HepG2 (cell line): ENCODE results near the gene TERB2. TPM values are rescaled to one million over a fixed set of nuclear protein-coding genes. Genes with fewer than 3 reads are reported as not detected.
A peak's percentile ranks its signal among the peaks of the same experiment; 100 is the strongest.
"Not testable (repeated sequence)": the region's sequence is repeated elsewhere in the genome, so short reads cannot be mapped to it uniquely, and the experiment has no call there.

Experiments used
- ATAC-seq: fragments of 200-7000 bp; cut with Tn5 transposase; 3 replicates; pipeline ENCODE4 v1.9.1; 2020; ENCODE audit warnings: mild to moderate bottlenecking, moderate library complexity
- BruUV-seq: library from RNA; stranded (reverse); fragments of 400-500 nt; replicated peaks from 2 replicates; lab custom pipeline; 2021; lab: Mats Ljungman, UMichigan
- CTCF ChIA-PET: fragments of 300-600 bp; formaldehyde crosslinking; extraction: SDS; loops from one replicate; lab custom pipeline; 2021; ENCODE audit warnings: low total read pairs, inconsistent platforms, low intra/inter-chr PET ratio; lab: Yijun Ruan, JAX
- POLR2A ChIA-PET: fragments of 350-600 bp; sonication (Branson Sonifier 250); formaldehyde crosslinking; loops from one replicate; lab custom pipeline; 2020; ENCODE audit warnings: antibody characterized with exemption, inconsistent platforms; lab: Yijun Ruan, JAX
- DNase-seq: peaks from one replicate; pipeline ENCODE4 v3.0.0-alpha.2; 2015; ENCODE audit warnings: low spot score
- FAIRE-seq: peaks from 3 replicates; lab custom pipeline; 2011; peaks lifted over from hg19 to GRCh38; lab: Jason Lieb, UNC
- H2AFZ ChIP-seq: one replicate; pipeline ENCODE4 v1.6.1; 2011; ENCODE audit warnings: low read length, inconsistent platforms
- H3K27ac ChIP-seq: fragments of 300-600 bp; 3 replicates; pipeline ENCODE4 v1.8.0; 2011; ENCODE audit warnings: mixed run types, mild to moderate bottlenecking, mixed read lengths, low read length, inconsistent platforms; ENCODE audit not compliant: insufficient read depth; ENCODE audit errors: extremely low read length
- H3K27me3 ChIP-seq, 2 experiments: fragments of 200-600 bp in 1 of 2; 2 replicates in 1 of 2; 3 replicates in 1 of 2; pipeline versions ENCODE4 v1.6.0 to v1.8.0; 2011; ENCODE audit warnings: low read length in 2 of 2, mild to moderate bottlenecking in 2 of 2, moderate library complexity in 2 of 2, inconsistent platforms in 1 of 2; ENCODE audit not compliant: insufficient read depth in 2 of 2, control insufficient read depth in 1 of 2
- H3K36me3 ChIP-seq, 2 experiments: fragments of 200-600 bp in 1 of 2; replicated peaks in 1 of 2; 2 replicates in 1 of 2; 3 replicates in 1 of 2; pipeline versions ENCODE4 v1.5.1 to v1.8.0; 2011; ENCODE audit warnings: low read length in 2 of 2, inconsistent platforms in 1 of 2; ENCODE audit not compliant: insufficient read depth in 2 of 2, control insufficient read depth in 1 of 2
- H3K4me1 ChIP-seq: 2 replicates; pipeline ENCODE4 v1.5.1; 2012; ENCODE audit warnings: low read length, inconsistent platforms; ENCODE audit not compliant: insufficient read depth
- H3K4me2 ChIP-seq: 2 replicates; pipeline ENCODE4 v1.6.0; 2011; ENCODE audit warnings: low read depth, low read length, inconsistent platforms
- H3K4me3 ChIP-seq, 3 experiments: fragments of 200-600 bp in 1 of 3; sonication (generic), shearing (Covaris generic) in 1 of 3; replicated peaks in 1 of 3; 2 replicates each; pipeline ENCODE4 v1.5.1; 2011 to 2016; ENCODE audit warnings: low read length in 3 of 3, inconsistent platforms in 2 of 3, low read depth in 2 of 3, mild to moderate bottlenecking in 2 of 3, control low read depth in 1 of 3, mixed read lengths in 1 of 3; ENCODE audit not compliant: insufficient read depth in 1 of 3
- H3K79me2 ChIP-seq: one replicate; pipeline ENCODE4 v1.6.1; 2011; ENCODE audit warnings: low read length, inconsistent platforms; ENCODE audit not compliant: insufficient read depth
- H3K9ac ChIP-seq: 2 replicates; pipeline ENCODE4 v1.6.0; 2011; ENCODE audit warnings: mild to moderate bottlenecking, low read depth, low read length, inconsistent platforms; ENCODE audit not compliant: insufficient read depth
- H3K9me3 ChIP-seq: 2 replicates; pipeline ENCODE4 v1.5.1; 2012; ENCODE audit warnings: mild to moderate bottlenecking, low read length
- H4K20me1 ChIP-seq: 2 replicates; pipeline ENCODE4 v1.6.0; 2011; ENCODE audit warnings: inconsistent platforms, mild to moderate bottlenecking, low read length, moderate library complexity; ENCODE audit not compliant: insufficient read depth
- ARNTL ChIP-seq: sonication (generic); formaldehyde crosslinking; IDR thresholded peaks from 2 replicates; pipeline ENCODE4 v1.4.0; 2020; ENCODE audit warnings: mild to moderate bottlenecking, missing genetic modification reagents
- HNF4G ChIP-seq, 2 experiments: sonication (generic) in 1 of 2; formaldehyde crosslinking in 1 of 2; IDR thresholded peaks; 2 replicates each; pipeline versions ENCODE4 v1.4.0 to v1.6.1; 2011 to 2020; ENCODE audit warnings: borderline replicate concordance in 2 of 2, low read depth in 2 of 2, mild to moderate bottlenecking in 2 of 2, low read length in 1 of 2, missing genetic modification reagents in 1 of 2, moderate library complexity in 1 of 2
- PHF21A ChIP-seq: sonication (generic); formaldehyde crosslinking; IDR thresholded peaks from 2 replicates; pipeline ENCODE4 v1.5.0; 2020; ENCODE audit warnings: mild to moderate bottlenecking, missing genetic modification reagents
- RARA ChIP-seq: IDR thresholded peaks from 2 replicates; pipeline ENCODE4 v1.6.1; 2016; ENCODE audit warnings: missing genetic modification reagents, missing compliant biosample characterization
- SOX6 ChIP-seq, 2 experiments: fragments of 450-650 bp in 1 of 2; sonication (generic) in 1 of 2; formaldehyde crosslinking in 1 of 2; IDR thresholded peaks; 2 replicates each; pipeline versions ENCODE4 v1.4.0 to v1.6.1; 2017 to 2020; ENCODE audit warnings: antibody characterized with exemption in 1 of 2, mild to moderate bottlenecking in 1 of 2, missing genetic modification reagents in 1 of 2
- ZBTB7B ChIP-seq: sonication (generic); formaldehyde crosslinking; IDR thresholded peaks from 2 replicates; pipeline ENCODE4 v1.4.0; 2020; ENCODE audit warnings: missing genetic modification reagents
- WGBS: methylation state at CpG from one replicate; pipeline ENCODE4 v1.1.6; 2017; ENCODE audit warnings: low lambda C conversion rate; 5-methylcytosine and 5-hydroxymethylcytosine counted together
- in situ Hi-C: cut with HindIII; loops from 2 replicates; pipeline ENCODE4 v1.10.0; 2017; ENCODE audit warnings: low pct_unique_long_range_greater_than_20kb; ENCODE audit not compliant: extremely low pct_ligation_motif_present
- intact Hi-C: fragments of 100-400 bp; cut with micrococcal nuclease; formaldehyde crosslinking; loops from one replicate; pipeline ENCODE4 v1.10.0; 2022; ENCODE audit not compliant: unreplicated experiment
- polyA plus RNA-seq, 8 experiments: library from polyadenylated mRNA; depleted of rRNA in 3 of 8; stranded (reverse) in 7 of 8; unstranded in 1 of 8; fragments of >200 nt; fragmentation: Illumina TruSeq in 4 of 8; extraction: Trizol in 4 of 8; gene quantifications; 2 replicates each; pipeline versions ENCODE4 v1.2.1 to v1.2.3, GENCODE V29; 2011 to 2016; ENCODE audit warnings: low read depth in 4 of 8, missing spikeins in 1 of 8, mixed read lengths in 1 of 8; ENCODE audit not compliant: insufficient read depth in 1 of 8
- total RNA-seq, 5 experiments: library from RNA; depleted of rRNA; stranded (reverse); fragments of >200 nt; fragmentation: Illumina TruSeq; extraction: Trizol; gene quantifications; 2 replicates each; pipeline ENCODE4 v1.2.3, GENCODE V29; 2016; ENCODE audit warnings: low read depth in 1 of 5
- TF ChIP-seq, protein P1 (sequence below): sonication (generic); formaldehyde crosslinking; conservative IDR thresholded peaks from 2 replicates; pipeline ENCODE4 v1.4.0; 2020; ENCODE audit warnings: mild to moderate bottlenecking, missing genetic modification reagents, moderate library complexity

TERB2 gene
- total and polyA plus RNA-seq, 2 of the 13 experiments (the other 11 are each of a cell fraction or from before 2014, with no cell fraction given) = not detected

- TF ChIP-seq HNF4G (IDR thresholded peaks at IDR 0.05; ENCODE audit: borderline replicate concordance, low read depth, low read length) = peak; percentile 53; the same call in 1 of the 2 replicates
- TF ChIP-seq HNF4G (CRISPR knock-in tag; IDR thresholded peaks at IDR 0.05; ENCODE audit: borderline replicate concordance, low read depth) = peak; percentile 66; the same call in 1 of the 2 replicates
- TF ChIP-seq RARA (CRISPR knock-in tag) = peak; percentile 48; the same call in 1 of the 2 replicates
- TF ChIP-seq ZBTB7B (CRISPR knock-in tag) = peak; percentile 51; the same call in 1 of the 2 replicates
- TF ChIP-seq PHF21A (CRISPR knock-in tag) = peak; percentile 33; the same call in 1 of the 2 replicates
- 0 out of 2 replicates have a peak, but pooled peaks have one; percentile 44 for TF ChIP-seq ARNTL (CRISPR knock-in tag)
- TF ChIP-seq, protein P1, sequence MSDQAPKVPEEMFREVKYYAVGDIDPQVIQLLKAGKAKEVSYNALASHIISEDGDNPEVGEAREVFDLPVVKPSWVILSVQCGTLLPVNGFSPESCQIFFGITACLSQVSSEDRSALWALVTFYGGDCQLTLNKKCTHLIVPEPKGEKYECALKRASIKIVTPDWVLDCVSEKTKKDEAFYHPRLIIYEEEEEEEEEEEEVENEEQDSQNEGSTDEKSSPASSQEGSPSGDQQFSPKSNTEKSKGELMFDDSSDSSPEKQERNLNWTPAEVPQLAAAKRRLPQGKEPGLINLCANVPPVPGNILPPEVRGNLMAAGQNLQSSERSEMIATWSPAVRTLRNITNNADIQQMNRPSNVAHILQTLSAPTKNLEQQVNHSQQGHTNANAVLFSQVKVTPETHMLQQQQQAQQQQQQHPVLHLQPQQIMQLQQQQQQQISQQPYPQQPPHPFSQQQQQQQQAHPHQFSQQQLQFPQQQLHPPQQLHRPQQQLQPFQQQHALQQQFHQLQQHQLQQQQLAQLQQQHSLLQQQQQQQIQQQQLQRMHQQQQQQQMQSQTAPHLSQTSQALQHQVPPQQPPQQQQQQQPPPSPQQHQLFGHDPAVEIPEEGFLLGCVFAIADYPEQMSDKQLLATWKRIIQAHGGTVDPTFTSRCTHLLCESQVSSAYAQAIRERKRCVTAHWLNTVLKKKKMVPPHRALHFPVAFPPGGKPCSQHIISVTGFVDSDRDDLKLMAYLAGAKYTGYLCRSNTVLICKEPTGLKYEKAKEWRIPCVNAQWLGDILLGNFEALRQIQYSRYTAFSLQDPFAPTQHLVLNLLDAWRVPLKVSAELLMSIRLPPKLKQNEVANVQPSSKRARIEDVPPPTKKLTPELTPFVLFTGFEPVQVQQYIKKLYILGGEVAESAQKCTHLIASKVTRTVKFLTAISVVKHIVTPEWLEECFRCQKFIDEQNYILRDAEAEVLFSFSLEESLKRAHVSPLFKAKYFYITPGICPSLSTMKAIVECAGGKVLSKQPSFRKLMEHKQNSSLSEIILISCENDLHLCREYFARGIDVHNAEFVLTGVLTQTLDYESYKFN (CRISPR knock-in tag) = peak; percentile 67
- TF ChIP-seq SOX6 (IDR thresholded peaks at IDR 0.05) = not testable (repeated sequence)
- TF ChIP-seq SOX6 (CRISPR knock-in tag; IDR thresholded peaks at IDR 0.05) = peak; percentile 49; the same call in 1 of the 2 replicates
These were observed 47.4 kb downstream of the TERB2 start (continued) for GRCh38 chr15:45003731-45004410.

DNA sequence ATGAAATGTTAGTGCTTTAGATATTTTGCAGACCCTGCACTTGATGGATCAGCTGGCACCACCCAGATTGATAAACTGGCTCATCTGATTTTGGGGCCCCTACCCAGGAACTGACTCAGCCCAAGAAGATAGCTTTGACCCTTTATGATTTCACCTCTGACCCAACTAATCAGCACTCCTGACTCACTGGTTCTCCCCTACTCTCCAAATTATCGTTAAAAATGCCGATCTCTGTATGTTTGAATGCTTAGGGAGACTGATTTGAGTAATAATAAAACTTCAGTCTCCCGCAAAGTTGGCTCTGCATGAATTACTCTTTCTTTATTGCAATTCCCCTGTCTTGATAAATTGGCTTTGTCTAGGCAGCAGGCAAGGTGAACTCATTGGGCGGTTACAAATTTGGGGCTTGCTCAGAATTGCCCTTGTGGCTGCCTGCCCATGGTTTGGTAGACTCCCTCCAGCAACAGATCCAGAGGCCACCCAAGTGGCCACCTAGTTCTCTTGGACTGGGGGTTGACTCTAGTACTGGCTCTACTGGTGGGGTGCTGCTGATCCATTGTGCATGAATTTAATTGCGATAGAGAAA lies 48.2 kb downstream of the TERB2 start:
- BruUV-seq, H3K4me2 ChIP-seq, H3K4me3 ChIP-seq, H2AFZ ChIP-seq, intact Hi-C loops, H3K27ac ChIP-seq, DNase-seq, FAIRE-seq, ATAC-seq, H3K9ac ChIP-seq, CTCF ChIA-PET, H3K27me3 ChIP-seq, in situ Hi-C loops, H3K9me3 ChIP-seq, H3K36me3 ChIP-seq, H3K79me2 ChIP-seq, POLR2A ChIA-PET, H4K20me1 ChIP-seq: not testable (repeated sequence)
- H3K4me1 ChIP-seq = peaks cover 43% of the 10 kb centered on the region
- 70% methylated on average over 4 of the region's 5 CpGs for WGBS
